Ovary (tissue), 3 donors: ENCODE results near the gene DLX6.

Source experiments
- CTCF ChIP-seq, 3 donors: fragments of 450-650 bp in 2 of 3; fragments of 200-600 bp in 1 of 3; IDR thresholded peaks; one replicate each; pipeline versions ENCODE4 v1.5.1 to v1.8.0; 2016 to 2022; ENCODE audit warnings: antibody characterized with exemption in 3 of 3, mild to moderate bottlenecking in 1 of 3
- EP300 ChIP-seq: sonication (generic); formaldehyde crosslinking; IDR thresholded peaks from one replicate; pipeline ENCODE4 v1.6.1; 2017; ENCODE audit warnings: antibody characterized with exemption
- POLR2A ChIP-seq: fragments of 450-650 bp; IDR thresholded peaks from one replicate; pipeline ENCODE4 v1.6.1; 2017; ENCODE audit warnings: antibody characterized with exemption, mild to moderate bottlenecking, moderate library complexity
- donor health status: DM: no; HTN: no; CAD: no.

GRCh38 chr7:96998333-96998732 is 7.0 kb upstream of the DLX6 start:
- TF ChIP-seq POLR2A (no peak), CTCF (IDR thresholded peaks at IDR 0.05) (no peak), EP300 (no peak)
